GM19099 (cell line): ENCODE data around the gene BAAT.

Experiments used
- POLR2A ChIP-seq: IDR thresholded peaks from 3 replicates; pipeline ENCODE4 v1.6.1; 2011; ENCODE audit warnings: low read depth; ENCODE audit not compliant: insufficient read length; ENCODE audit errors: extremely low read depth

The BAAT gene

DNA sequence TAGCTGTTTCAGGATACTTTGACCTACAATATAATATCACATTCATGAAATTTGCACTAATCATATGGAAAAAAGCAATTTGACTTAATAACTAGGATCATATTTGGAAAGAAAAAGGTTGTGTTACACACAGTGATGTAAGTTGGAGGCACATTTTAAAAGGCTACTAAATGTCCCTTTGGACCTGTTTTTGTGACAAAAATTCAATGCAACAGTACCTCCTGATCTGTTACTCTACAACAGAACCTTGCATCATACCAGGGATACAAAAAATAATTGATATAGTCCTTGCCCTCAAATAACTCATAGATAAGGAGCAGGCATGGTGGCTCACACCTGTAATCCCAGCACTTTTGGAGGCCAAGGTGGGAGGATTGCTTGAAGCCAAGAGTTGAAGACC lies 67.1 kb downstream of the BAAT start:
- no peak for TF ChIP-seq POLR2A

DNA sequence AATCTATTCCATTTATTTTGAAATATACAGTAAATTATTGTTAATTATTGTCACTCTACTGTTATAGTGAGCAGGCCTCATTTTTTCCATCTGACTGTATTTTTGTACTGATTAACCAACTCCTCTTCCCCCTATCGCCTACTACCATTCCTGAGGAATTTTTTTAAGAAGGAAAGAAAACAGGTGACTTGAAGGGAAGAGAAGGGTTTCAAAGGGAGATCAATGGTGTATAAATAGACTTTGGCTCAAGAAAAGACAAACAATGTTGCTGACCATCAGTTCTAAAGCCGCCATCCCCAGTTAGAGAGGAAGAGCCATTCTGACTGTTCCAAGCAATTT lies 69.7 kb downstream of the BAAT start:
- no peak for TF ChIP-seq POLR2A

DNA sequence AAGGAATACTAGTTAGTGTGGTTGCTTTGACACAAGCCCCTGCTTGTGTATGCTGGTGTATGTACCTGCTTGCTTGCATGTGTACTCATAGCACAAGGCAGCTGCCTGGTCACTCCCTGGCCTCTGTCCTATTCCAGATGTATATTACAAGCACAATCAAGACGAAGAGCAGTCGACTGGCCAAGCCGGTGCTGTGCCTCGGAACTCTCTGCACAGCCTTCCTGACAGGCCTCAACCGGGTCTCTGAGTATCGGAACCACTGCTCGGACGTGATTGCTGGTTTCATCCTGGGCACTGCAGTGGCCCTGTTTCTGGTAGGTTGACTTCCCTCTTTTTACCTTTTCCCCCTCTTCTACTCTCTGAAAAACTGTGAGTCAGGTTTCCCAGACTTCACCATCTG lies 72.1 kb downstream of the BAAT start:
- TF ChIP-seq POLR2A: no peak

DNA sequence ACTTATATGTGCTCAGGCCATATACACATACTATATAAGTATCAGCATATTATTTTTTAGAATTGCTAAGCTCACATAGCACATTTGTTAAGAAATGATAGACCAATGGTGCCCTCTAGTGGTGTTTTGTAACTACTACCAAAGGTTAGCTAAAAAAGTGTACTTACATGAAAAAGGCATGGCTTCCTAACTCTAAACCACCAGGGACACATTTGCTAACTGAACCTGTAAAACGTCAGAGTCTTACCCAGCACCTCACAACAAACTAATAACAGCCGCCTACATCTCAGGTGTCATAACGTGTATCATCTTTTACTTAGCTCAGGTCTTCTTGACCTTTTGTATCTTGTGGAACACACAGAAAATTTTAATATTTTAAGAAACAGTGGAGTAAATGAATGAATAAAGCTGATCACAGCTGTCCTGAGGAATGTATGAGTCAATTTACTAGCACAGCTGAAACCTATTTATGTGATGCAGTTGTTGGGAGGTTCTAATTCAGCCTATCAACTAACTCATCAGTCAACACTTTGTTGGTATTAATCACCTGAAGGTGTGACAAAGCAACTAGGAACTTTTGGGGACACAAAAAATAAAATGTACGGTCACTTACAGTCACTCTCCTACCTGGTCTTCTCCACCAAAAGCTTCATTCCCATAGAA lies 72.9 kb downstream of the BAAT start:
- TF ChIP-seq POLR2A: no peak

DNA sequence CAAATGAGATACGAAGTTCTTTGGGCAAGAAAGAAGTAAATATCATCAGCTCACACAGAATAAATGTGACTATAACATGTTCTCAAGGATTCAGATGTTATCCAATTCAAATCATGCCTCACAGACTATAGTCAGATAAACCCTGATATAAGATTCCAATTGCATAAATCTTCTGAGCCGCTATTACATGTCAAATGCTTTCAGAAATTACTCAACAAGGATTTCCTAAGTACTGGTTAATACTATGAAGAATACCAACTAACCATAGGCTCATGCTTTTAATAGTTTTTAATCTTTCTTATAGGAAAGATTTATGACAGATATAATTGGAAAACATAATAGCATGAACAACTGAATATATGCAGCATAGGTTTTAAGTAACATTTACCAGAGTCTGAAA lies 73.6 kb downstream of the BAAT start:
- TF ChIP-seq POLR2A: no peak
